GM21360 (cell line): ENCODE measurements around the gene SMIM1.
A peak's percentile ranks its signal among the peaks of the same experiment; 100 is the strongest.
"Not testable (repeated sequence)": the region's sequence is repeated elsewhere in the genome, so short reads cannot be mapped to it uniquely, and the experiment has no call there.

Source experiments
- ATAC-seq: cut with Tn5 transposase; IDR thresholded peaks from one replicate; pipeline ENCODE4 v1.9.1; 2021; ENCODE audit warnings: mild to moderate bottlenecking, moderate library complexity; ENCODE audit not compliant: unreplicated experiment

SMIM1 gene

DNA sequence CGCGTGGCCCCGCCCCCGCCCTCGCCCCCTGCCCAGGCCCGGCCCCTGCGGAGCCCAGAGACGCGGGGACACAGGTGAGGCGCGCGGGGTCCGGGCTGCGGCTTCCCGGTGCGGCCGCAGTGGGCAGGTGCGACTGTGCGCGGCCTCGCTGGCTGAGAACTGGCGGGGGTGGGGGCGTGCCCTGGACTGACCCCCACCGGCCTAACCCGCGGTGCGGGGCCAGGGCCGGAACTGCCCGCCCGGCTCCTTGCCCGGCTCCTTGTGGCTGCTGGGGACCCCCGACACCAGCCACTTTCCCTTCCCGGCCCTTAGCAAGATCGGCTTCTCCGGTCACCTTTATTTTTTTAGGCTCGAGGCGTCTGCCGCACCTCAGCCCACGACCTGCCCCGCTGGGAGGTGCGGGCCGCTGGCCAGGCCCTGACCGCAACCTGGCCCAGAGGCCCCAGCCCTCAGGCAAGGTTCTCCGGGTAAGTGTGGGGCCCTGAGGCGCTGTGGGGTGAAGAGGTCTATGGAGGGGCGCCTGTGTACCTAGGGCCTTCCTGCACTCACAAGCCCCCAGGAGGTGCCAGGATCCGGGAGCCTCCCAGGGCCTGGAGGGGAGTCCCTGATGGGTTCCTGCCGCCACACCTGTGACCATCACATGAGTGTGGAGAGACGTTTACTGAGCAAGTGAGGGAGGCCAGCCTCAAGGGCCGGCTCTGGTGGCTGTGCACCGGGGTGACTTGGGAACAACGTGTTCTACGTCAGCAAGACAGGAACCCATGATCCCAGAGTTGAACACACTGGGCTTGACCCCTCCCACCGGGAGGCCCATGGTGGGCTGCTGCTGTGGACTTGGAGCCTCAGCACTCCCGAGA, at the start of gene SMIM1:
Gene SMIM1, plus strand, starts transcription at position 35 of the 857 bp plus-strand sequence. CDS start 2,625 bp downstream, outside the sequence.
- ATAC-seq: peak; percentile 12

DNA sequence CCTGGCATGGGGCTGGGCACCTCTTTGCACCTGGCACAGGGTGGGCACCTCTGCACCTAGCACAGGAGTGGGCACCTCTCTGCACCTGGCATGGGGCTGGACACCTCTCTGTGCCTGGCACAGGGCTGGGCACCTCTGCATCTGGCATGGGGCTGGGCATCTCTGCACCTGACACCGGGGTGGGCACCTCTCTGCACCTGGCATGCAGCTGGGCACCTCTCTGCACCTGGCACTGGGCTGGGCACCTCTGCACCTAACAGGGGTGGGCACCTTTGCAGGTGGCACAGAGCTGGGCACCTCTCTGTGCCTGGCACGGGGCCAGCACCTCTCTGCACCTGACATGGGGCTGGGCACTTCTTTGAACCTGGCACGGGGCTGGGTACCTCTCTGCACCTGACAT, 49.7 kb upstream of the SMIM1 start:
- ATAC-seq: no peak

DNA sequence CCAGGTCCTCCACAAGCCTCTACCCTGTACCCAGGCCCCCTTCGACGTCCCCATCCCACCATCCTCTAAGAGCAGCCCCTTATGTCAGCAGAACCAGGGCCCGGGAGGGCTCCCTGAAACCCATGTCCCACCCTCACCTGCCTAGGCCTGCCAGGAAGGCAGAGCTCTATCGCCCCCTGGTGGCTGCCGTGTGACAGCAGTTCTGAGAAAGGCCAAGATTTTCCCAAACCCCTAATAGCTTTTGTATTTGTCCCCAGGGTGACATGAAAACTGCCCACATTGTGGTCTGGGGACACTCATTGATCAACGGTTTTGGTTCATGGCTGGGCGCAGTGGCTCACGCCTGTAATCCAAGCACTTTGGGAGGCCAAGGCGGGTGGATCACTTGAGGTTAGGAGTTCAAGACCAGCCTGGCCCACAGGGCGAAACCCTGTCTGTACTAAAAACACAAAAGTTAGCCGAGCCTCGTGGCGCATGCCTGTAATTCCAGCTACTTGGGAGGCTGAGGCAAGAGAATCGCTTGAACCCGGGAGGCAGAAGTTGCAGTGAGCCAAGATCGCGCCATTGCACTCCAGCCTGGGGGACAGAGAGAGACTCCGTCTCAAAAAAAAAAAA, 48.0 kb upstream of the SMIM1 start:
- not testable (repeated sequence) for ATAC-seq

DNA sequence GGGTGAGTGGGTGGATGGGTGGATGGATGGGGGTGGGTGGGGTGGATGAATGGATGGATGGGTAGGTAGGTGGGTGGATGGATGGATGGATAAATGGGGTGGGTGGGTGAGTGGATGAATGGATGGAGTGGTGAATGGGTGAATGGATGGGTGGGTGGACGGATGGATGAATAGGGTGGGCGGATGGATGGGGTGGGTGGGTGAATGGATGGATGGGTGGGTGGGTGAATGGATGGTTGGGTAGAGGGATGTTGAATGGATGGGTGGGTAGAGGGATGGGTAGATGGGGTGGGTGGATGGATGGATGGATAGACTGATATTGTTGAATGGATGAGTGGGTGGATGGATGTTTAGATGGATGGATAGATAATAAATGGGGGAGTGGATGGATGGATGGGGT, 47.2 kb upstream of the SMIM1 start:
- no peak for ATAC-seq

DNA sequence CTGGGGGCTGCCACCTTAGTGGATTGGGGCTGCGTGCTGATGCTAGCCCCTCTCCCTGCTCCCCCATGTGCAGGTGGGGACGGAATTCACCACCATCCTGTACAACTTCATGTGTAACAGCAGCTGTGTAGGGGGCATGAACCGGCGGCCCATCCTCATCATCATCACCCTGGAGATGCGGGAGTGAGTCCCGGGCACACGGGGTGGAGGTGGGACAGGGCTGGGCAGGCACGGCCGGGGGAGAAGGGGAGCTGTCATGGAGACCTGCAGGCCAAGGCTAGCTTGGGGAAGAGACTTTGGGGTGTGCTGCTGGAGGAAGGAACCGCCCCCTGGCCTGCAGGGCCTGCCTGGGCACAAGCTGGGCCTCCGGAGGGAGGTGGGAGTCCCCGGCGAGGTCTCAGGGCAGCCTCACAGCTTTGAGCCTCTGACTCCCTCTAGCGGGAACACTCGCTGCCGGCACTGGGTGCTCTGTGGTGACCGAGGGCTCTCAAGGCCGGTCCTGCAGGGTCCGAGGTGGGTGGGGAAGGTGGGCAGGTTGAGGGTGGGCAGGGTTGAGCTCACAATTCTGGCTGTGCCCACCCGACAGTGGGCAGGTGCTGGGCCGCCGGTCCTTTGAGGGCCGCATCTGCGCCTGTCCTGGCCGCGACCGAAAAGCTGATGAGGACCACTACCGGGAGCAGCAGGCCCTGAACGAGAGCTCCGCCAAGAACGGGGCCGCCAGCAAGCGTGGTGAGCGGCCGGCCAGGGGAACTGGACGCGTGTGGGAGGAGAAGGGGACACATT, 45.3 kb upstream of the SMIM1 start:
- no peak for ATAC-seq

DNA sequence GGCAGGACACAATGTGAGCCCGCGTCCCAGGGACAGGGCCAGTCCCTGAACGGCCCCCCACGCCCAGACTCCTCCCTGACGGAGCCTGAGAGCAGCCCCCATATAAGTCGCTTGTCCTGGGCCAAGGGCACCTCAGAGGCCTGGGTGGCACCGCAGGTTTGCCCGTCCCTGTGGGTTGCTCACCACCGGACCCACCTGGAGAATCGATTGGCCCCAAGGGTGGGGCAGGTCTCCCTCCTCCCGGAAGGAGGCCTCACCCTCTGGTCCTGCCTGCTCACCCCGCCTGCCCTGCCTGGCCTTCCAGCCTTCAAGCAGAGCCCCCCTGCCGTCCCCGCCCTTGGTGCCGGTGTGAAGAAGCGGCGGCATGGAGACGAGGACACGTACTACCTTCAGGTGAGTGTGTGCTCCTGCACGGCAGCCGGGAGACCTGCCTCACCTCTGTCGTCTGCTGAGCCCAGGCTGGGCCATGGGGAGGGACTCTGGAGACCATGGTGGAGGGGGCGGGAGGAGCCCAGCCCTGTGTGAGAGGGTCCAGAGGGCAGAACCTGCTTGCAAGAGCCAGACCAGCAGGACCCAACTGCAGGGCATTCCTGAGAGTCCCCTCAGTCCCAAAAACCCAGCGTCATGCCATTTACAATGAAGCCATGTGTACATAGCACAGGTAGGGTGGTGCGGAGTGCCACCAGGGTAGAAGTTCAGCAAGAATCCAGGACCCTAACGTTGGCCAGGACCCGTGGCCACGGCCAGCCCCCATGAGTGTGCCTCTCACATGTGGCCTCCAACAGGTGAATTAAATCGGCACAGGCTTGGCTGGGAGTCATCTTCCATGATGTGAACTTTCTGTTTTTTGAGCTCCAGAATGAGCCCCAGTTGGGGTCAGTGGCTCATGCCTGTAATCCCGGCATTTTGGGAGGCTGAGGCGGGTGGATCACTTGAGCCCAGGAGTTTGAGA, 44.4 kb upstream of the SMIM1 start:
- ATAC-seq: no peak

DNA sequence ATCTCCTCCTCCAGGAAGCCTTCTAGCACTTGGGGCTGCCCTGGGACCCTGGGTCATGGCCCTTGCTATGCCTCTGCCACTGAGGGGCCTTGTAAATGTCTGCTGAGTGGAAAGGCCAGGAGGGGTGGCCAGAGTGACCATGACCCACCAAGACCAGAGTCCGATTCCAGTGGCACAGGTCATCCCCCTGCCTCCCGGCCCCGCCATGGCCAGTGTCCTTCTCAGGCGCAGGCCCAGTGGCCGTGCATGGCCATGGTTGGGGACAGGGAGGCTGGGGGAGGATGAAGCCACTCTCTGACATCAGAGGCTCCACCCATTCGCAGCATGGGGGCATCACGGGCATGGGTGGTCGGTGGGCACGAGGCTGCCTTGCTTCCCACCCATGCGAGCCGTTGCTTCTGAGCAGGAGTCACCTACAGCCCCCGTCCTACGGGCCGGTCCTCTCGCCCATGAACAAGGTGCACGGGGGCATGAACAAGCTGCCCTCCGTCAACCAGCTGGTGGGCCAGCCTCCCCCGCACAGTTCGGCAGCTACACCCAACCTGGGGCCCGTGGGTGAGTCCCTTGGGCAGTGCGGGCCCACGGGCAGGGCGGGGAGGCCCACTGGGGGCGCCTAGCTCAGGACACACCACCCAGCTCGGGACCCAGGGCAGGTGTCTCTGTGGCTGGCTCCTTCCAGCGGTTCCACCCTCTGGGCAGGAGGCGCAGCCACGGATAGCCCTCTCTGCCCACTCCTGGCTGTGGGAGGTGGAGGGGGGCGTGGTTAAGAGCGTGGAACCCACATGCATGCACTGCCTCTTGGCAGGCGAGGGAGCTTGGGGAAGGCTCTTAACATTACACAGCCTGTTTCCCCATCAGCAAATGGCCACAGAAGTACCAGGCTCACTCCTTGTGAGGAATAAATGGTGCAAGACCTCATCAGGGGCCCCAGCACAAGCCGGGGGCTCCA, 42.7 kb upstream of the SMIM1 start:
- ATAC-seq: no peak

DNA sequence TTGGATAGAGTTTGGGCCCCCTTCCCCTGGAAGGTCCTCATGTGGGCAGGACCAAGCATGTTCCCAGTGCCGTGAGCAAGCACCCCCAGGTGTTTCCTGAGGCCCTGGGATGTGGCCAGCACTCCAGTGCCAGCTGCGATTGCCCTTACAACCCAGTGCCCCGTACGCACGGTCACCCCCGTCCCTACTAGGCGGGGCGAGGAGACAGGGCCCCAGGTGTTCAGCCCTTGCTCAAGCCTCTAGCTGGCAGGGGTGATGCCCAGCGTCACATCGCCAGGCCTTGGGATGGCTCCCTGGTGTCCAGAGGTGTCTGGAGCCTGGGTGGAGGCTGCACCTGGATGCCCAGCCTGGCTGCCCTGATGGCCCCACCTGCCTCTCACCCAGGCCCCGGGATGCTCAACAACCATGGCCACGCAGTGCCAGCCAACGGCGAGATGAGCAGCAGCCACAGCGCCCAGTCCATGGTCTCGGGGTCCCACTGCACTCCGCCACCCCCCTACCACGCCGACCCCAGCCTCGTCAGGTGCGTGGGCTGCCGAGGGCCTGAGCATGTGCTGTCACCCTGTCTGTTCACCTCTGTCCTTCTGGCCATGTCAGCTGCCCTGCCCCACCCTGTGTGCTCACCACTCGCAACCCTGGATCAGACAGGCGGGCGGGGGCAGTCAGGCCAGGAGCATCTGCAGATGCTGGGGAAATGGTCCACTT, 41.9 kb upstream of the SMIM1 start:
- ATAC-seq: no peak

DNA sequence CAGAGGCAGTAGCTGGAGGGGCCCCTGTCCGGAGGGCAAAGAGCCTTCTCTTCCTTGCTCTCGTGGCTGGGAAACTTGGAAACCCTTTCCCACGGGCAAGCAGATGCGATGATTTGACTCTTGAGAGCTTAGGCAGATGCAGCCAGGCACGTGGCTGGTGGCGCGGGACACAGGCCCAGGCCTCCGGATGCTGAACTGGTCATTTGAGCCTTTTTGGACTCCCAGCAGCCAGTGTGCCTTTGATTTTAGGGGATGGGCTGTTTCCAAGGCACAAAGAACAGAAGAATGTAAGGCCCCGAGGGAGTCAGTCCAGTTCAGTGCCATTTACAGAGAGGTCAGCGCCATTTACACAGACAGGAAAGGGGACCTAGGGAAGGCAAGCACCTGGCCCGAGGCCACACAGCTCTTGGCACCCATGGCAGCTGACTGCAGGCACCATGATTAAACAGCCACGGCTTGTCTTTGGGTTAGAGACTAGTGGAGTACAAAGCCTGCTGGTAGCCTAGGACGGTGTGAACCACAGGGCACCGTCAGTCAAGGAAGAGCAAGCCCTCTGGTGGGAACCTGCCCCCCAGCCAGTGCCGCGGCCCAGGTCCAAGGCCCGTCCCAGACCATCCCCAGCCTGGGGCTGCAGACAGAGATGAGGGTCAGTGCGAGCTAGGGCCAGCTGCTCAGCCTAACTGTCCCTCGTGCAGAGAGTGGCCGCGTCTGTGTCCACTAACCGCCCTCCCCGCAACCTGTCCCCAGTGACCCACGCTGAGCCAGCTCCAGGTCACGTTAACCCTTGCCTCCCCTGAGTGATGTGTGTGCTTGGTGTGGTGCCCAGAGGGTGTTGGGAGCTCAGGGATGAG, 40.7 kb upstream of the SMIM1 start:
- ATAC-seq: no peak

- no peak for ATAC-seq
Observed at GRCh38 chr1:3732434-3733093, 40.0 kb upstream of the SMIM1 start.

DNA sequence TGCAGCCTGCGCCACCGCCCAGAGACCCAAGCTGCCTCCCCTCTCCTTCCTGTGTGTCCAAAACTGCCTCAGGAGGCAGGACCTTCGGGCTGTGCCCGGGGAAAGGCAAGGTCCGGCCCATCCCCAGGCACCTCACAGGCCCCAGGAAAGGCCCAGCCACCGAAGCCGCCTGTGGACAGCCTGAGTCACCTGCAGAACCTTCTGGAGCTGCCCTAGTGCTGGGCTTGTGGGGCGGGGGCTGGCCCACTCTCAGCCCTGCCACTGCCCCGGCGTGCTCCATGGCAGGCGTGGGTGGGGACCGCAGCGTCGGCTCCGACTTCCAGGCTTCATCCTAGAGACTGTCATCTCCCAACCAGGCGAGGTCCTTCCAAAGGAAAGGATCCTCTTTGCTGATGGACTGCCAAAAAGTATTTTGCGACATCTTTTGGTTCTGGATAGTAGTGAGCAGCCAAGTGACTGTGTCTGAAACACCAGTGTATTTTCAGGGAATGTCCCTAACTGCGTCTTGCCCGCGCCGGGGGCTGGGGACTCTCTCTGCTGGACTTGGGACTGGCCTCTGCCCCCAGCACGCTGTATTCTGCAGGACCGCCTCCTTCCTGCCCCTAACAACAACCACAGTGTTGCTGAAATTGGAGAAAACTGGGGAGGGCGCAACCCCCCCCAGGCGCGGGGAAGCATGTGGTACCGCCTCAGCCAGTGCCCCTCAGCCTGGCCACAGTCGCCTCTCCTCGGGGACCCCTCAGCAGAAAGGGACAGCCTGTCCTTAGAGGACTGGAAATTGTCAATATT, 39.3 kb upstream of the SMIM1 start:
- no peak for ATAC-seq

DNA sequence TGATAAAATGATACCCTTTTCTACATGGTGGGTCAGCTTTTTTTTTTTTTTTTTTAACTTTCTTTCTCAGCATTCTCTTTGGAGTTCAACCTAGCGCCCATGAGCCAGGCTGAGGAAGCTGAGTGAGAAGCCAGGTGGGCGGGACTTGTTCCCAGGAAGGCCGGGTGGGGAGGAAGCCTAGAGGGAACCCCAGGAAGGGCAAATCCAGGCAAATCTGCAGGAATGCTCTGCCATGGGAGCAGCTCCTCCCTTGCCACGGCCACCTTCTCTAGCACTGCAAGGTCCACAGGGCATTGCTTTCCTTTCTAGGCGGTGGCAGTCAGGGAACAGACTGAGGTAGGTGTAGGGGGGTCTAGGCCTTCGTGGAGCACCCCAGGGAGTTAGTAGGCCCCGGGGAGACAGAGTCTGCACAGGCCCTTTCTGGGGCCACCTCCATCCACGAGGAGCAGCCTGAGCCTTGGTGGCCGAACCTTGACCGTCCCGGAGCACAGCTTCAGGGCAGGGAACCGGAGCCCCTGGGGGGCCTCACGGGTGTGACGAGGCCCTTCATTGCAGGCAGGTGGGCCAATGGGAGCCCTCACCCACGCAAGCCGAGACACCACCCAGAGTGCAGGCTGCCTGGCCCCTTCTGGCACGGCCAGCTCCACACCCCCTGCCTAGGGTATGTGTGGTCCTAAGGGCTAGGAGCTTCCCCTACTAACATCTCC, 38.5 kb upstream of the SMIM1 start:
- ATAC-seq: no peak

GRCh38 chr1:3734602-3735001, 37.9 kb upstream of the SMIM1 start:
- ATAC-seq: no peak

GRCh38 chr1:3735027-3735681, 37.4 kb upstream of the SMIM1 start:
- no peak for ATAC-seq

DNA sequence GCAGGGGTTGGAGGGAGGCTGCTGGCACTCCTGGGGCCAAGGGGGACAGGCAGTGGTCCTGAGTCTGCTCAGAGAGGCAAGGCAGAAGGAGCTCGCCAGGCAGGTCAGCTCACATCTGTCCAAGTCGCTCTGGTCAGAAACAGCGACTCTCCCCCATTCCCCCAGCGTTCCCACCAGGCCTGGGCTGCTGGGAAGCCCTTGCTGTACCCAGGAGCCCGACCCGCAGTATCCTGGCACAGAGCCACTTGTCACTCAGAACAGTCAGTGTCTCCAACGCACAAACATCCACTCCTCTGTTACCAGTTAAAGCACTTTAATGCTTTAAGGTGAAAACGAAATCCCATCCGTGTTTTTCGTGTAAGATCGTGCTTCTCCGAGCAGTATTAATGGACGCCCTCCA, 36.9 kb upstream of the SMIM1 start:
- no peak for ATAC-seq
